IMR-90 (cell line): ENCODE measurements around the gene SAMD15. TPM values are rescaled to one million over a fixed set of nuclear protein-coding genes. Genes with fewer than 3 reads are reported as not detected.

ENCODE experiments used
- ATAC-seq: fragments of 200-7000 bp; cut with Tn5 transposase; 2 replicates; pipeline ENCODE4 v1.9.1; 2020; ENCODE audit warnings: low read depth, mild to moderate bottlenecking, moderate library complexity
- BruUV-seq: library from RNA; stranded (reverse); fragments of 400-500 nt; replicated peaks from 2 replicates; lab custom pipeline; 2021; lab: Mats Ljungman, UMichigan
- CTCF ChIA-PET: fragments of 300-600 bp; formaldehyde crosslinking; extraction: SDS; loops from one replicate; lab custom pipeline; 2021; ENCODE audit warnings: antibody characterized with exemption; lab: Yijun Ruan, JAX
- POLR2A ChIA-PET: fragments of 300-600 bp; sonication (Branson Sonifier 250); formaldehyde crosslinking; loops from one replicate; lab custom pipeline; 2022; ENCODE audit warnings: antibody characterized with exemption; ENCODE audit not compliant: unreplicated experiment; lab: Charles Lee
- DNase-seq: peaks from one replicate; pipeline ENCODE4 v3.0.0; 2013
- H2AFZ ChIP-seq: replicated peaks from 2 replicates; pipeline ENCODE3; 2013; ENCODE audit warnings: low read length, mild to moderate bottlenecking; ENCODE audit not compliant: poor library complexity
- H2AK5ac ChIP-seq: 2 replicates; pipeline ENCODE4 v1.6.1; 2013; ENCODE audit warnings: low read depth, low read length, inconsistent platforms
- H2AK9ac ChIP-seq: replicated peaks from 2 replicates; pipeline ENCODE3; 2013; ENCODE audit warnings: mild to moderate bottlenecking, low read depth, low read length, moderate library complexity; ENCODE audit not compliant: poor library complexity
- H2BK120ac ChIP-seq: 2 replicates; pipeline ENCODE4 v1.6.1; 2013; ENCODE audit warnings: low read depth, low read length, inconsistent platforms
- H2BK15ac ChIP-seq: 3 replicates; pipeline ENCODE4 v1.6.1; 2013; ENCODE audit warnings: low read depth, low read length, inconsistent platforms
- H2BK20ac ChIP-seq: 2 replicates; pipeline ENCODE4 v1.6.1; 2013; ENCODE audit warnings: low read depth, mild to moderate bottlenecking, inconsistent platforms, low read length, moderate library complexity
- H2BK5ac ChIP-seq: 2 replicates; pipeline ENCODE4 v1.6.1; 2013; ENCODE audit warnings: mild to moderate bottlenecking, low read depth, low read length, inconsistent platforms; ENCODE audit not compliant: poor library complexity, severe bottlenecking
- H3K14ac ChIP-seq: replicated peaks from 2 replicates; pipeline ENCODE4 v1.6.1; 2013; ENCODE audit warnings: low read depth, low read length, inconsistent platforms
- H3K18ac ChIP-seq: 2 replicates; pipeline ENCODE4 v1.6.1; 2013; ENCODE audit warnings: low read depth, low read length, control low read depth
- H3K23ac ChIP-seq: 2 replicates; pipeline ENCODE4 v1.6.1; 2013; ENCODE audit warnings: low read depth, low read length, inconsistent platforms
- H3K27ac ChIP-seq: 2 replicates; pipeline ENCODE4 v1.5.1; 2013; ENCODE audit warnings: mild to moderate bottlenecking, control low read depth, low read length; ENCODE audit not compliant: insufficient read depth
- H3K27me3 ChIP-seq: 2 replicates; pipeline ENCODE4 v1.6.1; 2013; ENCODE audit warnings: low read length; ENCODE audit not compliant: control insufficient read depth, insufficient read depth
- H3K36me3 ChIP-seq: 2 replicates; pipeline ENCODE4 v1.6.1; 2013; ENCODE audit warnings: low read length, mixed read lengths; ENCODE audit not compliant: control insufficient read depth, insufficient read depth
- H3K4ac ChIP-seq: 2 replicates; pipeline ENCODE4 v1.6.1; 2013; ENCODE audit warnings: low read depth, low read length, inconsistent platforms
- H3K4me1 ChIP-seq: 2 replicates; pipeline ENCODE4 v1.6.1; 2013; ENCODE audit warnings: low read length, mixed read lengths; ENCODE audit not compliant: control insufficient read depth, insufficient read depth
- H3K4me2 ChIP-seq: 2 replicates; pipeline ENCODE4 v1.6.1; 2013; ENCODE audit warnings: low read depth, mild to moderate bottlenecking, control low read depth, low read length, moderate library complexity
- H3K4me3 ChIP-seq: 2 replicates; pipeline ENCODE4 v1.5.1; 2013; ENCODE audit warnings: low read depth, mild to moderate bottlenecking, control low read depth, low read length, moderate library complexity; ENCODE audit not compliant: insufficient read depth
- H3K56ac ChIP-seq: 2 replicates; pipeline ENCODE4 v1.6.1; 2013; ENCODE audit warnings: low read length, inconsistent platforms; ENCODE audit not compliant: insufficient read depth; ENCODE audit errors: extremely low read depth
- H3K79me1 ChIP-seq, 2 experiments: 2 replicates each; pipeline ENCODE4 v1.6.1; 2013; ENCODE audit warnings: low read length in 2 of 2, inconsistent platforms in 1 of 2, low read depth in 1 of 2
- H3K9ac ChIP-seq: 2 replicates; pipeline ENCODE4 v1.6.1; 2013; ENCODE audit warnings: low read depth, low read length, control low read depth
- H3K9me1 ChIP-seq: 2 replicates; pipeline ENCODE4 v1.6.1; 2013; ENCODE audit warnings: low read length, inconsistent platforms; ENCODE audit not compliant: insufficient read depth
- H3K9me3 ChIP-seq: 2 replicates; pipeline ENCODE4 v1.6.1; 2013; ENCODE audit warnings: low read length; ENCODE audit not compliant: control insufficient read depth, insufficient read depth
- H4K20me1 ChIP-seq: 2 replicates; pipeline ENCODE4 v1.6.1; 2013; ENCODE audit warnings: low read length, inconsistent platforms; ENCODE audit not compliant: insufficient read depth
- H4K5ac ChIP-seq: 2 replicates; pipeline ENCODE4 v1.6.1; 2013; ENCODE audit warnings: mild to moderate bottlenecking, low read depth, low read length, control low read depth
- H4K8ac ChIP-seq, 2 experiments: 2 replicates each; pipeline ENCODE4 v1.6.1; 2013; ENCODE audit warnings: low read depth in 2 of 2, low read length in 2 of 2, control low read depth in 1 of 2, inconsistent platforms in 1 of 2
- H4K91ac ChIP-seq: 2 replicates; pipeline ENCODE4 v1.6.1; 2013; ENCODE audit warnings: low read depth, low read length, inconsistent platforms; ENCODE audit not compliant: insufficient read depth
- MXI1 ChIP-seq: IDR thresholded peaks from 2 replicates; pipeline ENCODE4 v1.6.1; 2012; ENCODE audit warnings: low read depth, mild to moderate bottlenecking, low read length, moderate library complexity, borderline replicate concordance
- WGBS, 2 experiments: methylation state at CpG; one replicate each; pipeline versions ENCODE4 v1.1.5 to v1.1.7; 2013; ENCODE audit warnings: missing lambda C conversion rate in 2 of 2; ENCODE audit not compliant: insufficient read length in 1 of 2; ENCODE audit errors: extremely low coverage in 2 of 2; 5-methylcytosine and 5-hydroxymethylcytosine counted together
- dilution Hi-C: fragments of 300-500 bp; cut with HindIII; formaldehyde crosslinking; loops from one replicate; pipeline ENCODE4 v1.14.3; 2018; ENCODE audit warnings: low sequenced_read_pairs; ENCODE audit not compliant: unreplicated experiment
- in situ Hi-C: fragments of 300-500 bp; cut with MboI; formaldehyde crosslinking; loops from 3 replicates; pipeline ENCODE4 v1.14.3; 2019; ENCODE audit warnings: low sequenced_read_pairs, inconsistent platforms, mixed read lengths
- intact Hi-C: fragments of 100-400 bp; cut with micrococcal nuclease; formaldehyde crosslinking; loops from 2 replicates; pipeline ENCODE4 v1.10.0; 2022
- polyA plus RNA-seq, 3 experiments: library from polyadenylated mRNA; depleted of rRNA; stranded (reverse); fragments of >200 nt; gene quantifications; 2 replicates each; pipeline ENCODE4 v1.2.3, GENCODE V29; 2012; ENCODE audit warnings: low replicate concordance in 1 of 3
- total RNA-seq: library from RNA; depleted of rRNA; stranded (reverse); fragments of >200 nt; gene quantifications from 2 replicates; pipeline ENCODE4 v1.2.3, GENCODE V29; 2012

The SAMD15 gene
- total and polyA plus RNA-seq, 2 of the 4 experiments (the other 2 are of a cell fraction) = 0.68 to 1.3 TPM

GRCh38 chr14:77416836-77417235 lies 39.7 kb downstream of the SAMD15 start:
- no peak overlapping the region for H3K4me3 ChIP-seq
- in situ Hi-C loops (no loop called here), intact Hi-C loops (no loop called here), dilution Hi-C loops (no loop called here)
- no peaks in the 10 kb centered on the region for H4K20me1 ChIP-seq
- no CpG with 5 or more reads among the region's 8 CpGs for WGBS, 2 experiments
- DNase-seq (no peak), ATAC-seq (no peak)
- no peak overlapping the region for H2AK5ac ChIP-seq
- H2BK5ac ChIP-seq = no peak overlapping the region
- no peak overlapping the region for H4K8ac ChIP-seq
- H3K36me3 ChIP-seq = no peaks in the 10 kb centered on the region
- no peak overlapping the region for H3K4ac ChIP-seq
- H3K9me3 ChIP-seq = peaks cover 8% of the 10 kb centered on the region; the same call in 1 of the 2 replicates
- H2AK9ac ChIP-seq = no peak overlapping the region
- no peak for TF ChIP-seq MXI1
- no peak overlapping the region for H2AFZ ChIP-seq
- no peak overlapping the region for H3K27ac ChIP-seq
- H3K4me1 ChIP-seq = no peaks in the 10 kb centered on the region
- H3K18ac ChIP-seq = no peak overlapping the region
- H4K5ac ChIP-seq = no peak overlapping the region
- H3K79me1 ChIP-seq = no peaks in the 10 kb centered on the region
- CTCF ChIA-PET = no interaction called here
- no peak overlapping the region for H3K56ac ChIP-seq
- POLR2A ChIA-PET = no interaction called here
- H3K14ac ChIP-seq = no peak overlapping the region
- BruUV-seq = no TSS peak
- H3K4me2 ChIP-seq = no peak overlapping the region
- H3K27me3 ChIP-seq = no peaks in the 10 kb centered on the region
- H3K9me1 ChIP-seq = no peaks in the 10 kb centered on the region
- no peak overlapping the region for H3K9ac ChIP-seq
- no peak overlapping the region for H2BK120ac ChIP-seq
- H3K23ac ChIP-seq = no peak overlapping the region
- no peak overlapping the region for H4K91ac ChIP-seq
- H2BK15ac ChIP-seq = no peak overlapping the region
- H2BK20ac ChIP-seq = no peak overlapping the region
